GM18861 (cell line): ENCODE results near the gene HTR2B.
"Not testable (repeated sequence)": the region's sequence is repeated elsewhere in the genome, so short reads cannot be mapped to it uniquely, and the experiment has no call there.

Experiments
- ATAC-seq: cut with Tn5 transposase; IDR thresholded peaks from one replicate; pipeline ENCODE4 v1.9.1; 2021; ENCODE audit not compliant: unreplicated experiment

The HTR2B gene

GRCh38 chr2:231124838-231125568, at the start of gene HTR2B:
HTR2B (minus strand) TSS chr2:231125042; CDS start chr2:231123764, 1,278 bp downstream.
- no peak for ATAC-seq

GRCh38 chr2:231174211-231174651, 49.4 kb upstream of the HTR2B start:
- no peak for ATAC-seq

DNA sequence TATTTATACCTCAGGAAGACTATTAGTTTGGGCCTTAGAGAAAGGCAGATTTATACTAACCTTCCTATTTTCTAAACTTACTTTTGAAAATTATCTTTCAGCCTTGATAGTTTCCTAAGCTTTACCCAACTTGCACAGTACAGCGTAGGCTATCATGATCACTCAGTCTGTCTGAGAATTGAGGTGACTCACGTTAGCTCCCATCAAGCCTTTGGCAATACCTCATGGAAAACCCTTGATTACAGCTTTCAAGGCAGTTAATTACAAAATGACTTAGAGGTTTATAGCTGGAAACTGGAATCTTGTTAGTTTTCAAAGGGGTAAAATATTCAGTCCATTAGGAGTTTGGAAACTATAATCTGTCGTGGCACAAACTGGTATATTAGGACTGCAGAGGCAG, 47.2 kb upstream of the HTR2B start:
- no peak for ATAC-seq

DNA sequence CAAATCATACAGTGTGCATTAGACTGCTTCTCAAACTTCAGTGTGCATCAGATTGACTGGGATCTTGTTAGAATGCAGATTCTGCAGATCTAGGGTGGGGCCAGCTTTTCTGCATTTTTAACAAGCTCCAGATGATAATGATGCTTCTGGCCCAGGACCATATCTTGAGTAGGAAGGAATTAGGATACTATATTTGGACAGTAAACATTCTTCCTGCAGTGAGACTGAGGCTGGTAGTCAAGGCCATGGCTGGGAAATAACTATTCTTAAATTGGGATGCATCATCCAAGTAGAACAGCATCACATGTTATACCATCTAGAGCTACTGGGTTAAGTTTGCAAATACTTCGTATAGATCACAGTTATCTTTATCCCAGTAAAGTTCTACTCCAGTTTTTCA, 45.2 kb upstream of the HTR2B start:
- ATAC-seq: no peak

- no peak for ATAC-seq
Observed at GRCh38 chr2:231169488-231169887, 44.6 kb upstream of the HTR2B start.

- ATAC-seq: no peak
Observed at GRCh38 chr2:231168460-231169139, 43.8 kb upstream of the HTR2B start.

DNA sequence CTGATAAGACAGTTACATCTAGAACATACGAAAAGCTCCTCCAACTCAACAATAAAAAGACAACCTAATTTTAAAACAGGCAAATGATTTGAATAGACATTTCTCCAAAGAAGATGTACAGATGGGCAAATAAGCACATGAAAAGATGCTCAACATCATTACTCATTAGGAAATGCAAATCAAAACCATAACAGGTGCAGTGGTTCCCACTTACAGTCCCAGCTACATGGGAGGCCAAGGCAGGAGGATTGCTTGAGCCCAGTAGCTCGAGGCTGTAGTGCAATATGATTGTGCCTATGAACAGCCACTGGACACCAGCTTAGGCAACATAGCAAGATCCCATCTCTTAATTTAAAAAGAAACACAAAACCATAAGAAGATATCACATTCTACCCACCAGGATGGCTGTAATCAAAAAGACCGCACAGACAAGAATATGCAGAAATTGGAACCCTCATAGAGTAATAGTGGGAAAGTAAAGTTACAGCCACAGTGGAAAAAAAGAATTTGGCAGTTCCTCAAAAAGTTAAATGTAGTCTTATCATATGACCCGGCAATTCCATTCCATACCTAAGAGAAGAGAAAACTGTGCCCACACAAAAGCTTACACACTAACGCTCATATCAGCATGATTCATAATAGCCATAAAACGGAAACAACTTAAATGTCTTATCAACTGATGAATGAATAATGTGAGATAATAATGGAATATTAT, 43.1 kb upstream of the HTR2B start:
- ATAC-seq: no peak

GRCh38 chr2:231163414-231164095, 38.7 kb upstream of the HTR2B start:
- ATAC-seq: no peak

DNA sequence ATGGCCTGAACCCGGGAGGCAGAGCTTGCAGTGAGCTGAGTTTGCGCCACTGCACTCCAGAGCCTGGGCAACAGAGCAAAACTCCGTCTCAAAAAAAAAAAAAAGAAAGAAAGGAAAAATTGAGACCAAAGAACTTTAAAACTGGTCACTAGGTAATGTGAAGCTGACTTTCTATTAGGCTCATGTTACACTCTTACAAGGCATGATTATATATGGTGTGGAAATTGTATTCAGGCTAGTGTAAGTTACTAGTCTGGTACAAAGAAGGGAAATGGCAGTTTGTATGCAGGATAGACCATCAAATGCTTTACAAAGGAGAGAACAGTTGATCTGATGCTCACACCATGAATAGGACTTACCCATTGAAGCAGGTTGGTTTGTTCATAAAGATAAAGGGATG, 38.2 kb upstream of the HTR2B start:
- no peak for ATAC-seq

DNA sequence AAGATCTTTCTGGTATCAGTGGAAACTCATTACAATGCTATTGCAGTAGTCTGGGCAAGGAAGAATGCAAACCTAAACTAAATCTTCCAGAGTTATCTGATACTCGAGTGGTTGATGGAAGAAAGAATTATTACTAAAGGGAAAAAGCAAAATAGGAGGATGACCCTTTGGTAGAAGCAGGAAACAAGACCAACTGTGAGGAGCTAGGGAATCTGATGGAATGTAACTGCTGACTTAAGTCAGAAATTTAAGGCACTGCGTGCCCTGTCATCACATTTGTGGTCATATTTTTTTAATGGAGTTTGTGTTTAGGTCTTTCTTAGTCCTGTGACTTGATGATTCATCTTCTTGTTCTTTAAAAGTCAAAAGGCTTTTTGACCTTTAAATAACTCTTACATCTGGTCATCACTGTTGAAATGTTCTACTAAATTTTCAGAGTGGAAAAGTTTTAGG, 37.1 kb upstream of the HTR2B start:
- no peak for ATAC-seq

- ATAC-seq: peak; percentile 42
Observed at GRCh38 chr2:231161252-231161839, 36.5 kb upstream of the HTR2B start.

DNA sequence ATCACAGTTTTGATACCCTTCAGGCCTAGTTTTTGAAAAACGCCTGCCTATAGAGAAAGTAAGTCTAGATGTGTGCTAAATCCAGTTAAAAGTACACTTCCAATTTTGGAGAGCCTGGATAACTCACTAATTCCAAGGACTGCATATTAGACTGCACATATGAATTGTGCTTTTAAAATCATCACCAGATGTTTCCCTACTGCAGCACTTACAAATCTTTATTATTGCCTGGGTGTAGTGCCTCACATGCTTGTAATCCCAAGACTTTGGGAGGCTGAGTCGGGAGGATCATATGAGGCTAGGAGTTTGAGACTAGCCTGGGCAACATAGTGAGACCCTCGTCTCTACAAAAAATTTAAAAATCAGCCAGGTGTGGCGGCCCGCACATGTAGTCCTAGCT, 35.9 kb upstream of the HTR2B start:
- ATAC-seq: no peak

DNA sequence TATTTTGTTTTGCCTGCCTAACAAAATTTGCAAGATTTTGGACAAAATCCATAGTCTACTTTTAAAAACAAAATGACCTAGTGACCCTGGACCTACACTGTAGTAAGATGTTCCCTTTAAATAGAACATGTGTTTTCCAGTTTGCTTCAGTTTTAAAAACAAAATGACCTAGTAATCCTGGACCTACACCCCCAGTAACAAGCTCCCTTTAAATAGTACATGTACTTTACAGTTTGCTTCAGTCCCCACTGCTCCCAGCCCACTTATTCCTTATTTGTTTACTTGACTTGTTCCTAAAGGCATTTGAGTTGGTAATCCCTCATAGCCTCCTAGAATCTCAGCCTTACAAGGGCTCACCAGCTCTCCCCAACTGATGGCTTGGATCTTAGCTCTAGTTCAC, 34.5 kb upstream of the HTR2B start:
- ATAC-seq: no peak

DNA sequence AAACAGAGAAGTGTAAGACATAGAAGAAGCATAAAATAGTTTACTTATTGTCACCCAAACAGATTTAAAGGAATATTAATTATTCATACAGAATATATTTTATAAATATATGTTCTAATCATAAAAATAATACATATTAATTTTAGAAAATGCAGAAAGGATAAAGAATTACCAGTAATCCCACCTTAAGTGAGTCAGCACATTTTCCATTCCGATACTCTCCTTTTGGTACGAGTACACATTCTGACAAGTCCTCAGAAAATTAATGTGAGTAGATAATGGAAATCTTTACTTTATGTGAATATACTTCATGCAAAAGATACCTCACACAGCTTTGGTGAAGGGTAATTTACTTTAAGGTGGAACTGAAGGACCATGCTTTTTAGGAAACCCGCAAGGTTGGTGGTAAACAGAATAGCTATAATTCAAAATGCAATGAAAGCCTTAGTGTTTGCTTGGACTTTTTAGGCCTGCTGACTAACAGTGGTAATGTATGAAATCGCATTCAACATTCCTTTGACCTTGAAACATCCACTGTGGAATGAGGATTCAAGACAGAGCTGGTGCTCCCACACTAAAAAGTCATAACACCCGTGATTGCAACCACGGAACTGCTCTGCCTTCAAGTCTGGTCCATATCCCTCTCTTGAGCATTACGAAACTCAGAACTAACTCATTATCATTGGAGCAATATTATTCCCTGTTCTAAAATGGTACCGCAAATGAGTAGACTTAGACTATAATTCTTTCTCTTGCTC, 28.1 kb upstream of the HTR2B start:
- no peak for ATAC-seq

- no peak for ATAC-seq
Observed at GRCh38 chr2:231146665-231147064, 21.8 kb upstream of the HTR2B start.

DNA sequence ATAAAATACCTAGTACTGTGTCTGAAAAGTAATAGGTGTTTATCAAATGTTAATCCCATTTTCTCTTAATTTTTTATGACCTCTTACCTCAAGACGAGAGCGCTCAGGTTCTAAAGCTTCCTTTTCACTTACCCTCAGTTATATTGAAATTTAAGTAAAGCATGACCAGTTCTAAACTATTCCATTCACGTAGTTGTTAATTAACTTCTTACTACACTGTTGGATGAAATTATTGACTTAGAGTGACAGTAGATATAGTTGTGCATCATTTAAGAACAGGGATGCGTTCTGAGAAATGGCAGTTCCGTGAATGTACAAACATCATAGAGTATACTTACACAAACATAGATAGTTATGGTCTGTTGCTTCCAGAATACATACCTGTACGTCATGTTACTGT, 20.1 kb upstream of the HTR2B start:
- no peak for ATAC-seq

- not testable (repeated sequence) for ATAC-seq
Observed at GRCh38 chr2:231140808-231141207, 16.0 kb upstream of the HTR2B start.

DNA sequence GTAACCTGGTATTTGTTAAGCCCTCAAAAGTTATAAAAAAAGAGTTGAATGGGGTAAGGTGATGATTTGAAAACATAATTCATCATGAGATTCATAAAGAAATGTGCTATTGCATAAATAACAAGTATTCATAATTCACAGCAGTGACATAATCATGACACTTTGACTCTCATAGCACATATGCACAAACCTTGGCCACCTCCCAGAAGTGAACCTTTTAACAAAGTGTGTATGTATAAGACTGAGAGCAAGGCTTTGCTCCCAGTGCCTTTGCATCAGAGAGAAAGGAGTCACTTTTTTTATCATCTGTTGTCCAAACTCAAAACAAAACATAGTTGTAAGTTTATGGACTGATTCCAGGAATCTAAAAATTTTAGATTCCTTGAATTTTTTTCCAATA, 15.0 kb upstream of the HTR2B start:
- ATAC-seq: no peak

- no peak for ATAC-seq
Observed at GRCh38 chr2:231138699-231139098, 13.9 kb upstream of the HTR2B start.
